ENCODE data around the gene PNP.

Gene PNP

DNA sequence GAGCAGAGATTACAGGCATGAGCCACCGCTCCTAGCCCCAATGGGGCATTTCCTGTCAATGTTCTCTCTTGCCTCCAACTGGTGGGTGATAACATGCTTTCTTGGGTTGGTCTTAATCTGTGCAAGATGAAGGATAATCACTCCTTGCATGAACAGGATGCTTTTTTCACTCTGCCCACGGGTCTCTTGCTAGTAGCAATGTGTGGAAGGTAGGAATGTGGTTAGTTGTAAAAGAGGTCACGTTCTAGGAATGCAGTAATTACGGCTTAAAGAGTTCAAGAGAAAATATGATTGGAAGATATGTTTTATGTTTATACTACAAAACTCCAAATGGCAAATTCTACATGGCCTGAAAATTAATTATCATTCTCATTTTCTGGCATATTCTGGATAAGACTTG, 46.6 kb downstream of the PNP start:
- TF ChIP-seq, protein P1, sequence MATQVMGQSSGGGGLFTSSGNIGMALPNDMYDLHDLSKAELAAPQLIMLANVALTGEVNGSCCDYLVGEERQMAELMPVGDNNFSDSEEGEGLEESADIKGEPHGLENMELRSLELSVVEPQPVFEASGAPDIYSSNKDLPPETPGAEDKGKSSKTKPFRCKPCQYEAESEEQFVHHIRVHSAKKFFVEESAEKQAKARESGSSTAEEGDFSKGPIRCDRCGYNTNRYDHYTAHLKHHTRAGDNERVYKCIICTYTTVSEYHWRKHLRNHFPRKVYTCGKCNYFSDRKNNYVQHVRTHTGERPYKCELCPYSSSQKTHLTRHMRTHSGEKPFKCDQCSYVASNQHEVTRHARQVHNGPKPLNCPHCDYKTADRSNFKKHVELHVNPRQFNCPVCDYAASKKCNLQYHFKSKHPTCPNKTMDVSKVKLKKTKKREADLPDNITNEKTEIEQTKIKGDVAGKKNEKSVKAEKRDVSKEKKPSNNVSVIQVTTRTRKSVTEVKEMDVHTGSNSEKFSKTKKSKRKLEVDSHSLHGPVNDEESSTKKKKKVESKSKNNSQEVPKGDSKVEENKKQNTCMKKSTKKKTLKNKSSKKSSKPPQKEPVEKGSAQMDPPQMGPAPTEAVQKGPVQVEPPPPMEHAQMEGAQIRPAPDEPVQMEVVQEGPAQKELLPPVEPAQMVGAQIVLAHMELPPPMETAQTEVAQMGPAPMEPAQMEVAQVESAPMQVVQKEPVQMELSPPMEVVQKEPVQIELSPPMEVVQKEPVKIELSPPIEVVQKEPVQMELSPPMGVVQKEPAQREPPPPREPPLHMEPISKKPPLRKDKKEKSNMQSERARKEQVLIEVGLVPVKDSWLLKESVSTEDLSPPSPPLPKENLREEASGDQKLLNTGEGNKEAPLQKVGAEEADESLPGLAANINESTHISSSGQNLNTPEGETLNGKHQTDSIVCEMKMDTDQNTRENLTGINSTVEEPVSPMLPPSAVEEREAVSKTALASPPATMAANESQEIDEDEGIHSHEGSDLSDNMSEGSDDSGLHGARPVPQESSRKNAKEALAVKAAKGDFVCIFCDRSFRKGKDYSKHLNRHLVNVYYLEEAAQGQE (IDR thresholded peaks at IDR 0.05; ENCODE audit: insufficient read depth in 1 of 2, low read depth in 2 of 2, low read length in 2 of 2): no peak
- no peak for TF ChIP-seq TAF1 (IDR thresholded peaks at IDR 0.05; ENCODE audit: borderline replicate concordance, insufficient read depth, low read length)
- no peak for TF ChIP-seq FOXP2 (optimal IDR thresholded peaks at IDR 0.05; ENCODE audit: borderline replicate concordance, extremely low read depth, extremely low read length, insufficient read depth)
- TF ChIP-seq SIN3A (IDR thresholded peaks at IDR 0.05; ENCODE audit: borderline replicate concordance, insufficient read depth, low read length): no peak
- no peak for TF ChIP-seq POLR2AphosphoS5 (IDR thresholded peaks at IDR 0.05; ENCODE audit: low read depth, low read length)

DNA sequence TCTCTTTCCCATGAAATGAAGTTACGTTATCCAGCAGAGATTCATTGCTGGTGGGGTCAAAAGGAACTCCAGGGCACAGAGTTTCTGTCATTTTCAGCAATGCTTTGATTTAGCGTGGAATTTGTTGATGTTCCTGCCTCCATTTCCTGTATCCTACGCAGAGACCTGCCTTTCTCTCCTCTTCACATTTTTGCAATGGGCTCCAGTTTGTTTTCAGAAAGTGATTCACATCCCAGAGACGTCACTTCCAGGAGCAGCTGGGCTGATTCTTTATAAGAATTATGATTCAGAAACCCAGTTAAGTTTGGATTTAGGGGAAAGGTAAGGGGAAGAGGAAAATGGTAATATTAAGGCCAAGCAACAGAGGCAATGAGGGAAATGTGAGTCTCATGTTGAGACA, 47.7 kb downstream of the PNP start:
- TF ChIP-seq FOXP2 (optimal IDR thresholded peaks at IDR 0.05; ENCODE audit: borderline replicate concordance, extremely low read depth, extremely low read length, insufficient read depth): no peak
- TF ChIP-seq, protein P1 (IDR thresholded peaks at IDR 0.05; ENCODE audit: insufficient read depth in 1 of 2, low read depth in 2 of 2, low read length in 2 of 2): no peak
- no peak for TF ChIP-seq SIN3A (IDR thresholded peaks at IDR 0.05; ENCODE audit: borderline replicate concordance, insufficient read depth, low read length)
- TF ChIP-seq TAF1 (IDR thresholded peaks at IDR 0.05; ENCODE audit: borderline replicate concordance, insufficient read depth, low read length): no peak
- TF ChIP-seq POLR2AphosphoS5 (IDR thresholded peaks at IDR 0.05; ENCODE audit: low read depth, low read length): no peak

DNA sequence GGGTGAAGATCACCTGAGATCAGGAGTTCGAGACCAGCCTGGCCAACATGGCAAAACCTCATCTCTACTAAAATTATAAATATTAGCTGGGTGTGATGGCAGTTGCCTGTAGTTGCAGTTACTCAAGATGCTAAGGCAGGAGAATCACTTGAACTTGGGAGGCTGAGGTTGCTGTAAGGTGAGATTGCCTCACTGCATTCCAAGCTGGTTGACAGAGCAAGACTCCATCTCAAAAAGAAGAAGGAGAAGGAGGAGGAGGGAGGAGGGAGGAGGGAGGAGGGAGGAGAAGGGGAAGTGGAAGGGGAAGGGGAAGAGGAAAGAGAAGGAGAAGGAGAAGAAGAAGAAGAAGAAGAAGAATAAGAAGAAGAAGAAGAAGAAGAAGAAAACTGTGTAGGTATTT, 53.1 kb downstream of the PNP start:
- TF ChIP-seq SIN3A (IDR thresholded peaks at IDR 0.05; ENCODE audit: borderline replicate concordance, insufficient read depth, low read length) (no peak), FOXP2 (optimal IDR thresholded peaks at IDR 0.05; ENCODE audit: borderline replicate concordance, extremely low read depth, extremely low read length, insufficient read depth) (no peak), POLR2AphosphoS5 (IDR thresholded peaks at IDR 0.05; ENCODE audit: low read depth, low read length) (no peak), TAF1 (IDR thresholded peaks at IDR 0.05; ENCODE audit: borderline replicate concordance, insufficient read depth, low read length) (no peak)
- TF ChIP-seq, protein P1 (IDR thresholded peaks at IDR 0.05; ENCODE audit: insufficient read depth in 1 of 2, low read depth in 2 of 2, low read length in 2 of 2): no peak

DNA sequence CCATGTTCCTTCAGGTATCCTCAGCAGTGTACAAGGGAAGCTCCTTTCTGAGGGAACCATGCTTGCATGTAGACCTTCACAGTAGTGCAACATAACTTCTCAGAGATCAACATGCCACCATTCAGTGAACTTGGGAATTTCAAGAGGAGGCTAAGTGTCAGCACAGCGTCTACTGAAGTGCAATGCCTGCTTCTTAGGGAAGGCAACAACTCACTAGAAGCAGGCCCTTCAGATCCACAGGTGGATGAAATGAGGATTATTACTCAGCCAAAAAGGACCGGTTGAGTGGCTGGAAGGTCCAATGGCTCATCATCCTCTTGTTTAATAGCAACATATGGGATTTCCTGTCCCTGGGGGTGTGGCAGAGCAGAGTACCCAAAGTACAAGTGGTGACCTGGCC, 54.8 kb downstream of the PNP start:
- TF ChIP-seq SIN3A (IDR thresholded peaks at IDR 0.05; ENCODE audit: borderline replicate concordance, insufficient read depth, low read length) (no peak), POLR2AphosphoS5 (IDR thresholded peaks at IDR 0.05; ENCODE audit: low read depth, low read length) (no peak), TAF1 (IDR thresholded peaks at IDR 0.05; ENCODE audit: borderline replicate concordance, insufficient read depth, low read length) (no peak), FOXP2 (optimal IDR thresholded peaks at IDR 0.05; ENCODE audit: borderline replicate concordance, extremely low read depth, extremely low read length, insufficient read depth) (no peak)
- TF ChIP-seq, protein P1 (IDR thresholded peaks at IDR 0.05; ENCODE audit: insufficient read depth in 1 of 2, low read depth in 2 of 2, low read length in 2 of 2): no peak
